ENCODE measurements around the gene SEZ6L.

SEZ6L gene

GRCh38 chr22:26246552-26246951 is 77.3 kb downstream of the SEZ6L start:
- DNase-seq, result no peak

- no peak for DNase-seq
Measured at GRCh38 chr22:26251869-26252268, 82.6 kb downstream of the SEZ6L start.

DNA sequence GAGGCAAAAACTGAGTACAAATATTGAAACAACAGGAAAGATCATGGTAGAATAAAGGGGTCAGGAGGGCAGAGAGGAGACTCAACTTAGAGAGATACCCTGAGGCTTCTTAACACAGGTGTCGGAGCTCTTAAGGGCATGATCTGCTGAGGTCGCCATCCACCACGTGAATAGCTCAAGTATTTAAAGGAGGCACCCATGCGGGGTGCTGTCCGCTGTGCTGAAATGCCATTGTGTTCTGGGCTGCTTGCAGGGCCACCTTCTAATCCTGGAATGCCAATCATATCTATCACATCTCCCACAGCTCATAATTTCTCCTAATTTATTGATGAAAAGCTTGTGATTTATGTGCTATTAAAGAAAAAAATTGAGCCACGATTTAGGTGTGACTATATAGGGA is 90.2 kb downstream of the SEZ6L start:
- no peak for DNase-seq

DNA sequence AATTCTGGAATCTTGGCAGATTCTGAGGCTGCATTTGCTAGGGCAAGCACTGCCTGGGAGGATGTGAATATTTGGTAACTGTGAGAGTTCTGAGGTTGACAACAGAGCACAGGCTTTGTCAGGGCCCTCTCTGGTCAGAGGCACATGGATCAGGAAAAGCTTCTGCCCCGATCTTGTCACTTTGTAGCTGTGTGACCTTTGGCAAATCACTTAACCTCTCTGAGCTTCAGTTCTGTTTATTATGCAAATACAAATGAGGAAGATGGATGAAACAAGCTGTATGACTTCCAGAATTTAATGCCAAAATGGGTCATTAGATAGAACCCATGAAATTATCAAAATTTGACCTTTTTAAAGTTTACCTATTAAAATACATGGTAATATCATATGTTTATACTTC is 94.9 kb downstream of the SEZ6L start:
- no peak for DNase-seq

DNA sequence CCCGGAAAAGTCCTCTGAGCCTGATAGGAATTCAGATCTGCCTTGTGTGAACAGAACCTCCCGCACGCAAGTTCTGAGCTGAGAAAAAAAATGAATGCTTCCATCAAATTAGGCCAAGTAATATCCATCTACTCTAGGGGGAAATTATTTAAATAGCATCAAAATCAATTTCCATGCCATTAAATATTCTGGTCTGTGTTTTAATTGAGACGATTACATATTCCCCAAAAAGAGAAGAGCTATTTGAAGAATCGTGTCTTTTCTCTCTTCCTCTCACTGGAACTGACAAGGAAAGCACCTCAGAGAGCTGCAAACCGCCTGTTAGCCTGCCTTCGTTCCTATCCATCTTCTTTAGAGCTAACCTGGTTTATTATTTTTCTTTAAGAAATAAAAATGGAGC is 96.0 kb downstream of the SEZ6L start:
- no peak for DNase-seq

- no peak for DNase-seq
Measured at GRCh38 chr22:26265909-26266308, 96.6 kb downstream of the SEZ6L start.

DNA sequence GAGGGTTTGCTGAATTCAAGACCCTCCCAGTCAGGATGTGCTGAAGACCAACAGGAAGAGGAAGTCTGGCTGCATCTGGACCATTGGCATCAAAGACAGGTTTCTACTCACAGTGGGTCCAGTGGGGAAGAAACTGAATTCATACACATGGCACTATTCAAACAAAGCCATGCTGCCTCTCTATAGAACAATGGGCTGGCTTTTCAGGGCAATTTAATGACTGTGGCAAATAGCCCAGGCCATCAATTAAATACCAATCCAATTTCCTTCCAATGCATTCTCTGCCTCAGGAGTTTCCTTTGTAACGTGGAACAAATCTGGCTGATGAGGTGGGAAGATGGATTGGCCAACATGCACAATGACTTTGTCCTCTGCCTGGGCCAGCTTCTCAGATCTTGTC is 98.6 kb downstream of the SEZ6L start:
- no peak for DNase-seq

GRCh38 chr22:26269572-26269971 is 100.3 kb downstream of the SEZ6L start:
- no peak for DNase-seq

GRCh38 chr22:26271427-26271826 is 102.2 kb downstream of the SEZ6L start:
- DNase-seq, result no peak

DNA sequence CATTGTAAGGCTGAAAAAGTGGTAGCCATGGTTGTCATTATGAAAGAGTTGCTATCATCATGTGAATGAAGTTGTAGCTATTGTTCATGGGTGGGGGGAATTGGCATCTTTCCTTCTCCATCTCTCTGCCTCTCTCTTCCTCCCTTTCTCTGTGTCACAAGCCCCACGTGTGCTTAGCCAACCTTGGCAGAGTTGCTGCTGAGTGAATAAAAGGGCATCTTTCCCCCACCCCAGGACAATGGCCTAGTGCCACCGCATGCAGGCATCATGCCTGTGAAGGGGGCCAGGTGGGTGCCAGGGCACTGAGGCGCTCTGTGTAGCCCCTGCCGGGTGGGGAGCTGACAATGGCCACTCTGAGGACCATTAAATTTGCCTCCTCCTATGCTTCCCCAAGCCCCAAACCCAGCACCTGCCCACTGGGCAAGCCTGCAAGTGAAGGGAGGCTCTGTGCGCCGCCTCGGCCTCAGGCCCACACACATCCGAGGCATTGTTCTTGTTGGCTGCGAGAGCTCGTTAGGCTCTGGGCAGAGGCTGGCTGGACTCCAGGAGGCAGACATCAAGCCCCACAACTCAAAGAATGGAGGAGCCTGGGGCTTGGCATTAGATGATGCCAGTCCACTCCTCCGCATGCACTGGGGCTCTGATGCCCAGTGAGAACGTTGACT is 103.9 kb downstream of the SEZ6L start:
- DNase-seq, result no peak

- DNase-seq, result no peak
Measured at GRCh38 chr22:26276529-26277160, 107.4 kb downstream of the SEZ6L start.

GRCh38 chr22:26281941-26282340 is 112.7 kb downstream of the SEZ6L start:
- no peak for DNase-seq

GRCh38 chr22:26283330-26283729 is 114.1 kb downstream of the SEZ6L start:
- DNase-seq, result no peak

DNA sequence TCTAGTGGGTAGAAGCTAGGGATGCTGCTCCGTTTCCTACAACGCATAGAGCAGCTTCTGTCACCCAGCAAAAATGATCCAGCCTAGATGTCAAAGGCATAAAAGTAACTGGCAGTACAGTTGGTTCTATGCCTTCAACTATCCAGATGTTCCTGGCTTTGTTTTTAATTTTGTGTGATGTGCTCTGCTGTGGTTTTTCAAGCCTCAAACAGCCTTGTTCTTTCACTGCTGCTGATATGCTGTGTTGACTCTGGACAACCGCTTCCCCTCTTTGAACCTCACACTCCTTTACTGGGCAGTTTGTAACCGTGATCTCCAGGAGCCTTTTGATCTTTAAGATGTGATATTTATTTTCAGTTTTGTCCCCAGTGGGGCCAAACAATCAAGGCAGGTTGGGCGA is 116.4 kb downstream of the SEZ6L start:
- no peak for DNase-seq

DNA sequence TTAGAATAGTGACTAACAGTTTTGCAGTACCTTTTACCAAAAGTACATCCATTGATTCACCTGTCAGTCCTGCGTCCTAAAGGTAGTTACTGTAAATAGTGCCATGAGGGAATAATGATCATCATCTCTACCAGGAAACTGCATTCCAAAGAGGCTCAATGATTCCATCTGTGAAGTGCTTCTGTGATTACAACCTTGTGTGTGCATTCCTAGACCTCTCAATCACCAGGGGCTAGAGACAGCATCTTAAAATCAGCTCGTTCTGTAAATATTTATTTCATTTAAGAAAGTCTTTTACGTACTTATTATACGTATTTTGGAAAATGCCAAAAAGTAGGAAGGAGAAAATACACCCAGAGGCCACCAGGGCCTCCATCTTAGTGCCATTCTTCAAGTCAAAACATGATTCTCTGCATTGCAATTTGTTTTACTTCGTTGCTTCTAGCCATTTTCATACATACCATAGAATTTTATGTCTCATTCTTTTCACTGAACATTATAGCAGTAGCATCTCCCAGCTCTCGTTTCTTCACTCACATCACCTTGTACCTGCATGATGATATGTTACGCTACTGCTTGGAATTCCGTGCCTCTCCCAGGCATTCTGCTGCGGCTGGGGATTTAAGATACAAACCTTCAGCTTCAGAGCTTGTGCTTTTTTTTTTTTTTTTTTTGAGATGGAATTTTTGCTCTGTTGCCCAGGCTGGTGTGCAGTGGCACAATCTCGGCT is 117.0 kb downstream of the SEZ6L start:
- no peak for DNase-seq

- DNase-seq, result no peak
Measured at GRCh38 chr22:26287382-26288225, 118.3 kb downstream of the SEZ6L start.

DNA sequence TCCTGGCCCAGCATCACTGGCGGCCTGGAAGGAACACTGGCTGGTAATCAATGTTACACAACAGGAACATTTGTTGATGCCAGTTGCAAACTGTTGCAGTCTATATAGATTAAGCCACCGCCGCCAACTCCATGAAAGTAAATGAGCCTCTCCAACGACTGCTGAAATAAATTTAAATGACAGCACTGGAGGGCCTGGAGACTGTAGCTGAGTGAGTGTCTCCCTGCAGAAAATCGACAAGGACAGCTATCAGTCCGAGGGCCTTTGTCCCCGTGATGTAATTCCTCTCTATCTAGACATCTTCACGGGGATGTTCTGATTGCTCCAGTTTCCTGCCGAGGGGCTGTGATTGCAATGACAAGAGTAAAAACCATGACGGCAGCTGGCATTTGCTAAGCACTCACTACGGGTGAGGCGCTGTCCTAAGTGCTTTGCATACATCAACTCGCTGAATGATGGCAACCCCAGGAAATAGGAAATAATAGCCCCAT is 120.4 kb downstream of the SEZ6L start:
- no peak for DNase-seq

DNA sequence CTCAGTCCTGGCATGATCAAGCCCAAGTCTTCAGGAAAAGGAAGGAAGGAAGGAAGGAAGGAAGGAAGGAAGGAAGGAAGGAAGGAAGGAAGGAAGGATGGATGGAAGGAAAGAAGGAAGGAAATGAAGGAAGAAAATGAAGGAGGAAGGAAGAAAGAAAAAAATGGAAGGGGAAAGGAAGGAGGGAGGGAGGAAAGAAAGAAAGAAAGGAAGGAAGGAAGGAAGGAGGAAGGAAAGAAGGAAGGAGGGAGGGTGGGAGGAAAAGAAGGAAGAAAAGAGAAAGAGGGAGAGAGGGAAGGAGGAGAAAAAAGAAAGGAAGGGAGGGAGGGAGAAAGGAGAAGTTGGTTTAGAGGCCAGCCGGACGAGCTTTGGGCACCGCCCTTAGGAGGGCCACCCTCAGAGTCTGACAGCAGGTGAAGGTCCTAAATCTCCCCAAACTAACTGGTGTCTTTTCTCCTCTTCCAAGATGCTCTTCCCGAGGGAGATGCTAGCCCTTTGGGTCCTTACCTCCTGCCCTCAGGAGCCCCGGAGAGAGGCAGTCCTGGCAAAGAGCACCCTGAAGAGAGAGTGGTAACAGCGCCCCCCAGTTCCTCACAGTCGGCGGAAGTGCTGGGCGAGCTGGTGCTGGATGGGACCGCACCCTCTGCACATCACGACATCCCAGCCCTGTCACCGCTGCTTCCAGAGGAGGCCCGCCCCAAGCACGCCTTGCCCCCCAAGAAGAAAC is 122.8 kb downstream of the SEZ6L start:
- no peak for DNase-seq

DNA sequence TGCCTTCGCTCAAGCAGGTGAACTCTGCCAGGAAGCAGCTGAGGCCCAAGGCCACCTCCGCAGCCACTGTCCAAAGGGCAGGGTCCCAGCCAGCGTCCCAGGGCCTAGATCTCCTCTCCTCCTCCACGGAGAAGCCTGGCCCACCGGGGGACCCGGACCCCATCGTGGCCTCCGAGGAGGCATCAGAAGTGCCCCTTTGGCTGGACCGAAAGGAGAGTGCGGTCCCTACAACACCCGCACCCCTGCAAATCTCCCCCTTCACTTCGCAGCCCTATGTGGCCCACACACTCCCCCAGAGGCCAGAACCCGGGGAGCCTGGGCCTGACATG is 123.4 kb downstream of the SEZ6L start:
- DNase-seq, result no peak

GRCh38 chr22:26295563-26296126 is 126.4 kb downstream of the SEZ6L start:
- no peak for DNase-seq

DNA sequence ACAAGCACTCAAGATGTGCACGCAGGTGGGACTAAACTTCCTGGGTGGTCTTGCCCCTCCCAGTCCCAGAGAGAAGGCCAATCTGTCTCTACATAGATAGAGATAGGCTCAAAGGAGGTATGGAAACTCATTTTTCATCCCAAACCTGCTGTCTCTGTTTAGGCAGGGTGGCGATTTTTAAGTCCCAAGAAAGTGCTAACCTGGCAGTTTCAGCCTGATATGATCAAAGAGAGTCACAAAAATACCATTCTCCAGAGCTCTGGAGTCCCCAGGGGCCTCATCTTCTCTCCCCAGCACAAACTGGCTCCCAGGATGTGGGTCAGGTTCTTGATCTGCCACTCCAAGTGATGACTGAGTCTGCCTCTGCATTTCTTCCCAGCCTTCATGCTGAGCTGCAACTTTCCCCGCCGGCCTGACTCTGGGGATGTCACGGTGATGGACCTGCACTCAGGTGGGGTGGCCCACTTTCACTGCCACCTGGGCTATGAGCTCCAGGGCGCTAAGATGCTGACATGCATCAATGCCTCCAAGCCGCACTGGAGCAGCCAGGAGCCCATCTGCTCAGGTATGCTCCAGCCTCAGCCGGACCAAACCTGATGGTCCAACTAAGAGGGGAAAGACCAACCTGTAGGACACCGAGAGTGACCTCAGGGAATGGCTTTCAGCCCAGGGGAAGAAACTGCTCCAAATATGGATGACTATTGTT is 129.5 kb downstream of the SEZ6L start:
- no peak for DNase-seq

DNA sequence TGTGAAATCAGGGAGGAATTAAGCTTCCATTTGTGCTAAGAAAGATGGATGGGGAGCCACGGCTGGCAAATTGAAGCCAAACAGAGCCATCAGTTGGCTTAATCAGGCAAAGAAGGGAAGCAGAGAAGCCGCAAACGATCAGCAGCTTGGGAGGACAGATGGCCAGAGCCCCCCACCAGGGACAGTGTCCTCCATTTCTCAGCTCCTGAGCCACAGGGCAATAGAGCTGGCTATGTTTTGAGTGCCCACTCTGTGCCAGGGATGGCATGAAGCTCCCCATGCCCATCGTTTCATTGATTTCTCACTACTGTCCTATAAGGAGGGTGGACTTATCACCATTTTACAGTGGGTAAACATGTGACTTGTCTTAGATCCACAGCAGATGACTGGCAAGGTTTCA is 133.5 kb downstream of the SEZ6L start:
- DNase-seq, result no peak
